PC-3 (cell line): ENCODE measurements around the gene AFM. TPM values are rescaled to one million over a fixed set of nuclear protein-coding genes. Genes with fewer than 3 reads are reported as not detected.

Experiments used
- ATAC-seq: fragments of 200-7000 bp; cut with Tn5 transposase; 2 replicates; pipeline ENCODE4 v1.9.1; 2020; ENCODE audit warnings: mild to moderate bottlenecking, moderate library complexity
- BruUV-seq: library from RNA; stranded (reverse); fragments of 400-500 nt; replicated peaks from 2 replicates; lab custom pipeline; 2021; lab: Mats Ljungman, UMichigan
- CTCF ChIA-PET: fragments of 300-600 bp; sonication (Branson Sonifier 250); formaldehyde crosslinking; loops from one replicate; lab custom pipeline; 2022; ENCODE audit warnings: antibody characterized with exemption; lab: Charles Lee
- POLR2A ChIA-PET: fragments of 300-600 bp; sonication (Branson Sonifier 250); formaldehyde crosslinking; loops from one replicate; lab custom pipeline; 2022; ENCODE audit warnings: antibody characterized with exemption; ENCODE audit not compliant: unreplicated experiment; lab: Charles Lee
- DNase-seq: peaks from one replicate; pipeline ENCODE4 v3.0.0-alpha.2; 2015
- H2AFZ ChIP-seq: fragments of 300-600 bp; sonication (generic); 2 replicates; pipeline ENCODE4 v1.6.0; 2016; ENCODE audit warnings: antibody characterized with exemption, low read length
- H3F3A ChIP-seq: fragments of 300-600 bp; sonication (generic); one replicate; pipeline ENCODE4 v1.6.0; 2017; ENCODE audit warnings: antibody characterized with exemption, low read length, control low read depth, mild to moderate bottlenecking; ENCODE audit not compliant: unreplicated experiment
- H3K27ac ChIP-seq: fragments of 300-600 bp; sonication (generic); 2 replicates; pipeline ENCODE4 v1.5.1; 2016; ENCODE audit warnings: mild to moderate bottlenecking, low read length
- H3K27me3 ChIP-seq: fragments of 300-600 bp; sonication (generic); 2 replicates; pipeline ENCODE4 v1.6.1; 2016; ENCODE audit warnings: low read length, mixed read lengths
- H3K36me3 ChIP-seq: fragments of 300-600 bp; sonication (generic); 2 replicates; pipeline ENCODE4 v1.6.1; 2016; ENCODE audit warnings: low read depth, mixed run types, low read length, mixed read lengths
- H3K4me1 ChIP-seq: fragments of 300-600 bp; sonication (generic); 2 replicates; pipeline ENCODE4 v1.5.1; 2016; ENCODE audit warnings: low read length; ENCODE audit not compliant: insufficient read depth
- H3K4me2 ChIP-seq: fragments of 300-600 bp; sonication (generic); 2 replicates; pipeline ENCODE4 v1.6.0; 2016; ENCODE audit warnings: low read length
- H3K4me3 ChIP-seq: fragments of 300-600 bp; sonication (generic); 2 replicates; pipeline ENCODE4 v1.5.1; 2016; ENCODE audit warnings: mild to moderate bottlenecking, low read length, mixed read lengths
- H3K79me2 ChIP-seq: fragments of 300-600 bp; sonication (generic); 2 replicates; pipeline ENCODE4 v1.6.1; 2017; ENCODE audit warnings: low read length, mixed read lengths
- H3K9ac ChIP-seq: fragments of 300-600 bp; sonication (generic); 2 replicates; pipeline ENCODE4 v1.6.0; 2016; ENCODE audit warnings: mild to moderate bottlenecking, low read length
- H3K9me2 ChIP-seq: fragments of 300-600 bp; sonication (generic); replicated peaks from 2 replicates; pipeline ENCODE4 v1.6.1; 2016; ENCODE audit warnings: mixed run types, low read length, mixed read lengths
- H3K9me3 ChIP-seq: fragments of 300-600 bp; sonication (generic); 2 replicates; pipeline ENCODE4 v1.6.1; 2016; ENCODE audit warnings: low read length, mixed read lengths
- H4K20me1 ChIP-seq: fragments of 300-600 bp; sonication (generic); 2 replicates; pipeline ENCODE4 v1.6.1; 2016; ENCODE audit warnings: low read length, mixed read lengths
- EZH2 ChIP-seq: fragments of 300-600 bp; sonication (generic); IDR thresholded peaks from one replicate; pipeline ENCODE4 v1.6.1; 2017; ENCODE audit warnings: antibody characterized with exemption, mild to moderate bottlenecking, low read length; ENCODE audit not compliant: unreplicated experiment
- EZH2phosphoT487 ChIP-seq: fragments of 300-600 bp; sonication (generic); IDR thresholded peaks from 2 replicates; pipeline ENCODE4 v1.6.1; 2018; ENCODE audit warnings: mild to moderate bottlenecking, antibody characterized with exemption, low read length, borderline replicate concordance
- intact Hi-C: fragments of 100-400 bp; cut with micrococcal nuclease; formaldehyde crosslinking; loops from 2 replicates; pipeline ENCODE4 v1.9.0; 2023
- total RNA-seq: library from RNA; depleted of rRNA; stranded (reverse); fragments of >200 nt; gene quantifications from 2 replicates; pipeline ENCODE4 v1.2.3, GENCODE V29; 2014
- TF ChIP-seq, protein P1 (sequence below): fragments of 300-600 bp; sonication (generic); conservative IDR thresholded peaks from 2 replicates; pipeline ENCODE4 v1.5.1; 2017; ENCODE audit warnings: antibody characterized with exemption, low read depth, mild to moderate bottlenecking, low read length

The AFM gene
- total RNA-seq, 1 experiment from 2014 or later = not detected

DNA sequence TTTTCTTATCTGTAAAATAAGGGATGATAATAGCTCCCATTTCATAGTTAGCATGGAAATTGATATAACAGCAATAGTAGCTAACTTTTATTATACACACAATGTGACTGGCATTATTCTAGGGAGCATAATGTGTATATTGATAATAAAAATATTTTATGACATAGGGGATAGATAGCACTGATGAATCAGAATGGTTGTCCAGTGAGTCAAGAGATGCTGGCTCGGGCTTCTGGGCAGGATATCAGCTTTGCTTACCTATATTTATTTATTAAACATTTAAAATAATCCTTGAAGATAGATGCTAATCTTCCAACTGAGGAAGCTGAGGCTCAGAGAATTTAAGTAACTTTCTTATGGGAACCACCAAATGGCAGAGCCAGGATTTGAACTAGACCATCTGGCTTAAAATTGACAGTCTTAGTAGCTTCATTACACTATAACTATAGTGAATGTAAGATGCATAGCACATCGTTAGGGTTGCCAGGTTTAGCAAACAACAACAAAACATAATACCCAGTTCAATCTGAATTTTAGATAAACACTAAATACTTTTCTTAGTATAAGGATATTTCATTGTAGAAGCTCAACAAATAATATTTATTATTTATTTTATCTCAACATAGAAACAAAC, 42.8 kb upstream of the AFM start:
- H3F3A ChIP-seq = no peaks in the 10 kb centered on the region
- peak; percentile 71 for ATAC-seq
- H3K4me3 ChIP-seq = no peak overlapping the region
- H4K20me1 ChIP-seq = no peaks in the 10 kb centered on the region
- CTCF ChIA-PET = interaction anchor here (1.0 kb wide), 1 partner anchor 97 kb away, joined by 4 read pairs; no protein-coding TSS in a partner anchor
- DNase-seq = peak; percentile 51
- no TSS peak for BruUV-seq
- H3K4me2 ChIP-seq = no peak overlapping the region
- H3K27ac ChIP-seq = no peak overlapping the region
- H3K4me1 ChIP-seq = peaks cover 20% of the 10 kb centered on the region
- POLR2A ChIA-PET = no interaction called here
- no peak overlapping the region for H3K9ac ChIP-seq
- peaks cover 16% of the 10 kb centered on the region; the same call in 1 of the 2 replicates for H3K27me3 ChIP-seq
- no peak overlapping the region for H2AFZ ChIP-seq
- no peaks in the 10 kb centered on the region for H3K9me2 ChIP-seq
- intact Hi-C loops = no loop called here
- H3K79me2 ChIP-seq = no peaks in the 10 kb centered on the region
- no peaks in the 10 kb centered on the region for H3K9me3 ChIP-seq
- no peaks in the 10 kb centered on the region for H3K36me3 ChIP-seq
- TF ChIP-seq, protein P1, sequence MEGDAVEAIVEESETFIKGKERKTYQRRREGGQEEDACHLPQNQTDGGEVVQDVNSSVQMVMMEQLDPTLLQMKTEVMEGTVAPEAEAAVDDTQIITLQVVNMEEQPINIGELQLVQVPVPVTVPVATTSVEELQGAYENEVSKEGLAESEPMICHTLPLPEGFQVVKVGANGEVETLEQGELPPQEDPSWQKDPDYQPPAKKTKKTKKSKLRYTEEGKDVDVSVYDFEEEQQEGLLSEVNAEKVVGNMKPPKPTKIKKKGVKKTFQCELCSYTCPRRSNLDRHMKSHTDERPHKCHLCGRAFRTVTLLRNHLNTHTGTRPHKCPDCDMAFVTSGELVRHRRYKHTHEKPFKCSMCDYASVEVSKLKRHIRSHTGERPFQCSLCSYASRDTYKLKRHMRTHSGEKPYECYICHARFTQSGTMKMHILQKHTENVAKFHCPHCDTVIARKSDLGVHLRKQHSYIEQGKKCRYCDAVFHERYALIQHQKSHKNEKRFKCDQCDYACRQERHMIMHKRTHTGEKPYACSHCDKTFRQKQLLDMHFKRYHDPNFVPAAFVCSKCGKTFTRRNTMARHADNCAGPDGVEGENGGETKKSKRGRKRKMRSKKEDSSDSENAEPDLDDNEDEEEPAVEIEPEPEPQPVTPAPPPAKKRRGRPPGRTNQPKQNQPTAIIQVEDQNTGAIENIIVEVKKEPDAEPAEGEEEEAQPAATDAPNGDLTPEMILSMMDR = no peak
- TF ChIP-seq EZH2 (no peak), EZH2phosphoT487 (no peak)

- DNase-seq = no peak
- no peaks in the 10 kb centered on the region for H3K9me2 ChIP-seq
- no peak for TF ChIP-seq EZH2phosphoT487
- no peak for TF ChIP-seq EZH2
- TF ChIP-seq, protein P1 = no peak
- H2AFZ ChIP-seq = no peak overlapping the region
- no peaks in the 10 kb centered on the region for H3K36me3 ChIP-seq
- no peaks in the 10 kb centered on the region for H3F3A ChIP-seq
- peaks cover 20% of the 10 kb centered on the region for H3K4me1 ChIP-seq
- H3K9ac ChIP-seq = no peak overlapping the region
- H3K27me3 ChIP-seq = peaks cover 18% of the 10 kb centered on the region; the same call in 1 of the 2 replicates
- intact Hi-C loops = no loop called here
- CTCF ChIA-PET = no interaction called here
- H3K4me3 ChIP-seq = no peak overlapping the region
- ATAC-seq = no peak
- no peaks in the 10 kb centered on the region for H4K20me1 ChIP-seq
- no peaks in the 10 kb centered on the region for H3K79me2 ChIP-seq
- no peak overlapping the region for H3K27ac ChIP-seq
- no TSS peak for BruUV-seq
- no peaks in the 10 kb centered on the region for H3K9me3 ChIP-seq
- POLR2A ChIA-PET = no interaction called here
- no peak overlapping the region for H3K4me2 ChIP-seq
Measured at GRCh38 chr4:73439445-73439844, 42.1 kb upstream of the AFM start.

- Histone ChIP-seq H3K4me3 (no peak overlapping the region), H3K9ac (no peak overlapping the region), H3K27me3 (peaks cover 18% of the 10 kb centered on the region; the same call in 1 of the 2 replicates), H3K9me3 (no peaks in the 10 kb centered on the region), H3K36me3 (no peaks in the 10 kb centered on the region), H3F3A (no peaks in the 10 kb centered on the region), H3K4me1 (peaks cover 20% of the 10 kb centered on the region), H3K9me2 (no peaks in the 10 kb centered on the region), H4K20me1 (no peaks in the 10 kb centered on the region), H3K79me2 (no peaks in the 10 kb centered on the region), H2AFZ (no peak overlapping the region), H3K4me2 (no peak overlapping the region), H3K27ac (no peak overlapping the region)
- no peak for DNase-seq
- no TSS peak for BruUV-seq
- no peak for TF ChIP-seq EZH2phosphoT487
- TF ChIP-seq, protein P1 = no peak
- no peak for TF ChIP-seq EZH2
- ChIA-PET POLR2A (no interaction called here), CTCF (no interaction called here)
- intact Hi-C loops = no loop called here
- ATAC-seq = no peak
Measured at GRCh38 chr4:73439991-73440390, 41.6 kb upstream of the AFM start.
